IgD-negative memory B cell (primary cell): ENCODE data around the gene WSB2. TPM values are rescaled to one million over a fixed set of nuclear protein-coding genes. Genes with fewer than 3 reads are reported as not detected.
"Not testable (repeated sequence)": the region's sequence is repeated elsewhere in the genome, so short reads cannot be mapped to it uniquely, and the experiment has no call there.

Experiments used
- H3K27ac Mint-ChIP-seq, 3 donors: one replicate each; pipeline ENCODE4 v1.8.0; 2020 to 2022; ENCODE audit warnings: mild to moderate bottlenecking in 3 of 3, mixed read lengths in 3 of 3, moderate library complexity in 1 of 3
- H3K27me3 Mint-ChIP-seq: one replicate; pipeline ENCODE4 v1.8.0; 2021; ENCODE audit warnings: mixed read lengths
- H3K36me3 Mint-ChIP-seq: one replicate; pipeline ENCODE4 v1.8.0; 2020; ENCODE audit warnings: mild to moderate bottlenecking, mixed read lengths
- H3K4me1 Mint-ChIP-seq, 3 donors: one replicate each; pipeline ENCODE4 v1.8.0; 2020 to 2022; ENCODE audit warnings: mixed read lengths in 3 of 3, mild to moderate bottlenecking in 1 of 3
- H3K4me3 Mint-ChIP-seq, 4 donors: one replicate each; pipeline ENCODE4 v1.8.0; 2020 to 2022; ENCODE audit warnings: mild to moderate bottlenecking in 4 of 4, mixed read lengths in 4 of 4, moderate library complexity in 3 of 4
- H3K9me3 Mint-ChIP-seq, 3 donors: one replicate each; pipeline ENCODE4 v1.8.0; 2020 to 2021; ENCODE audit warnings: mixed read lengths in 3 of 3, mild to moderate bottlenecking in 1 of 3
- polyA plus RNA-seq: library from polyadenylated mRNA; unstranded; fragments of 300-500 nt; fragmentation: Illumina TruSeq; gene quantifications from one replicate; pipeline ENCODE4 v1.2.3, GENCODE V29; 2021

The WSB2 gene
- polyA plus RNA-seq, 1 donor from 2014 or later, result 4.5 TPM

DNA sequence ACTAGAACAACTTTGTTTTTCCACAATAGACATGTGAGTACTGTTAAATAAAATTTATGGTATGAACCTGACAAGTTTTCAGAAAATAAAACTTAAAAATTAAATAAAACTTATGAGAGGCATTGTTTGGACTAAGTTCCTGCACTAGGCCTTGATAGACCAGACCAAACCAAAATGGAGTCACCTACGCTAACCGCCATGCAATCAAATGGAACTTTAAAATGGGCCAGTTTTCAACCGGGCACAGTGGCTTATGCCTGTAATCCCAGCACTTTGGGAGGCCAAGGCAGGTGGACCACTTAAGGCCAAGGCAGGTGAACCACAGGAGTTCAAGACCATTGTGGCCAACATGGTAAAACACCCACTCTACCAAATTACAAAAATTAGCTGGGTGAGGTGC is 49.6 kb downstream of the WSB2 start:
- H3K36me3 Mint-ChIP-seq, result no peaks in the 10 kb centered on the region
- no peak overlapping the region for H3K27ac Mint-ChIP-seq
- H3K4me1 Mint-ChIP-seq, result peaks cover 2 to 4% (median 2%) of the 10 kb centered on the region in 3 donors
- H3K9me3 Mint-ChIP-seq, result no peaks in the 10 kb centered on the region
- H3K27me3 Mint-ChIP-seq, result peaks cover 5% of the 10 kb centered on the region
- no peak overlapping the region for H3K4me3 Mint-ChIP-seq

DNA sequence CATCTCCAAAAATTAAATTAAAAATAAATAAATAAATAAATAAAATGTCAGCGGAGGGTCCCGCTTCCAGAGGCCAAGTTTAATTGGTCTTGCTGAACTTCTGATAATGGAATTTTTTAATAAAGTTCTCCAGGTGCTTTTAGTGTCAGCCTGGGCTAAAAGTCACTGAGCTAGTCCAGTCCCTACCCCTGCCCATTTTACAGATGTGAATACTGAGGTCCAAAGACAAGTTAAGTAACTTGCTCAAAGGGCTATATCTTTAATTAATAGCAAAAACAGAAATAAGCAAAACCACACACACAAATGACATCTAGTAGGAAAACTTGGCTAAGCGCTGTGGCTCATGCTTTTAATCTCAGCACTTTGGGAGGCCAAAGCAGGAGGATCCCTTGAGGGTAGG is 50.1 kb downstream of the WSB2 start:
- H3K27me3 Mint-ChIP-seq, result peaks cover 5% of the 10 kb centered on the region
- no peaks in the 10 kb centered on the region for H3K36me3 Mint-ChIP-seq
- H3K9me3 Mint-ChIP-seq, result no peaks in the 10 kb centered on the region
- H3K27ac Mint-ChIP-seq, result no peak overlapping the region
- H3K4me3 Mint-ChIP-seq, result no peak overlapping the region
- peaks cover 0 to under 1% (median 0%) of the 10 kb centered on the region in 3 donors for H3K4me1 Mint-ChIP-seq

DNA sequence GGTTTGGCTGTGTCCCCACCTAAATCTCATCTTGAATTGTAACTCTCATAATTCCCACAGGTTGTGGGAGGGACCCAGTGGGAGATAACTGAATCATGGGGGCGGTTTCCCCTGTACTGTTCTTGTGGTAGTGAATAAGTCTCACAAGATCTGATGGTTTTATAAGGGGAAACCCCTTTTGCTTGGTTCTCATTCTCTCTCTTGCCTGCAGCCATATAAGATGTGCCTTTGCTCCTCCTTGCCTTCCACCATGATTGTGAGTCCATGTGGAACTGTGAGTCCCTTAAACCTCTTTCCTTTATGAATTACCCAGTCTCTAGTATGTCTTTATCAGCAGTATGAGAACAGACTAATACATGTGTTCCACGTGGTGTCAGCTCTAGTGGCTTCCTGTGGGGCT is 61.2 kb downstream of the WSB2 start:
- not testable (repeated sequence) for H3K36me3 Mint-ChIP-seq, H3K4me1 Mint-ChIP-seq, H3K27me3 Mint-ChIP-seq, H3K27ac Mint-ChIP-seq, H3K4me3 Mint-ChIP-seq
- H3K9me3 Mint-ChIP-seq, result peaks cover 0 to 14% (median 4%) of the 10 kb centered on the region in 3 donors

DNA sequence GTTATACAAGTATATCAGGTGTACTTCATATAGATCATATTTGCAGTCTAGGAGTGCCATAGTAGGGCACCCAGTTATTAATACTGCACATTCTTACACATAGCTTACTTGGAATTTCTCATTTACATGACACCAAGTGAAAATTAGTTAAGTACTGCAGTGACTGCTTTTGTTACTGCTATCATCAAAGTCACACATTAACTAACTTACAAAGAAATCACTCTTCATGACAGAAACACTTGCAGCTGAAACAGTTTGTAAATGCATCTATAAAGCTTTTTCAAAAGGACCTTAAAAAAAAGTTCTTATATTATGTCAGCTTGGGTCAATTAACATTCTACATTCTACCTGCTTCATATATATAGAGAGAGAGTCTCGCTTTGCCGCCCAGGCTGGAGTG is 62.3 kb downstream of the WSB2 start:
- Mint-ChIP-seq H3K27me3 (no peaks in the 10 kb centered on the region), H3K36me3 (peaks cover 1% of the 10 kb centered on the region), H3K9me3 (peaks cover 0 to 25% (median 6%) of the 10 kb centered on the region in 3 donors), H3K4me1 (no peaks in the 10 kb centered on the region), H3K4me3 (no peak overlapping the region), H3K27ac (no peak overlapping the region)

DNA sequence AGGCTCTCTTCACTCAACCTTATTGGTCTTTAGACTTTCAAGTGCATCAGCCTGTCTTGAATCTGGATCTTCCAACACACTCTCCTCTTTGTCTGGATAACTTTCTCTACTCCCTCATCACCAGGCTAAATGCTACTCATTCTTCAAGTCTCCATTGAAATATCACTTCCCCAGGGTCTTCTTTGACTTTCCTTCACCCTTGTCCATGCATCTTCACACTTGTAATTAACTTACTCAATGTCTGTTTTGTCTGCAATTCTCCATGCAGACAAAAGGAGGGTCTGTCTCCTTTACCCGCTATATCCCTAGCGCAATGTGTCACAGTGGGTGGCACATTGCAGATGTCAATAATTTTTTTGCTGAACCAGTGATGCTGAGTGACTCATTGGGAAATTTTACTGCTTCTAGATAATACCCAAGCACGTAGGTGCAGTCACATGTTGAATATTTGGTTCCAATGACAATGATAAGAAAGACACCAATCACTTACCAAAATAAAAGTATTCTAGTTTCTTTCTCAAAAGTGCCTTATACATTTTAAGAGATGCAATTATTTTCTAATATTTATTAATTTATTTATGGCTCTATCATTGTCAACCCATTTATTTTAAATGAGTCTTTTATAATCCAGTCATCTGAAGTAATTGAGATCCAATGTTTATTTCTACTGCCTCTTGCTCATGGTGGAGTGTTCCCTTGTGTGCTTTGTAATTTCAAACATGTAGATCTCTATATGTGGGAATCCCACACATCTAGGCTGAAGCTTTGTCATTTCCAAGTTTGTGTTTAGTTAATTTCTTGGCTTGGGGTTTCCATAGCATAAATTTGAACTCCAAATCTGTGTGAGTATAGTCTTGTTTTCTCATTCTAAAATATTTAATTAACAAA is 66.2 kb downstream of the WSB2 start:
- no peak overlapping the region for H3K27ac Mint-ChIP-seq
- H3K4me1 Mint-ChIP-seq, result no peaks in the 10 kb centered on the region
- no peak overlapping the region for H3K4me3 Mint-ChIP-seq
- peaks cover 0 to 19% (median 5%) of the 10 kb centered on the region in 3 donors for H3K9me3 Mint-ChIP-seq
- peaks cover 2% of the 10 kb centered on the region for H3K27me3 Mint-ChIP-seq
- peaks cover 1% of the 10 kb centered on the region for H3K36me3 Mint-ChIP-seq

DNA sequence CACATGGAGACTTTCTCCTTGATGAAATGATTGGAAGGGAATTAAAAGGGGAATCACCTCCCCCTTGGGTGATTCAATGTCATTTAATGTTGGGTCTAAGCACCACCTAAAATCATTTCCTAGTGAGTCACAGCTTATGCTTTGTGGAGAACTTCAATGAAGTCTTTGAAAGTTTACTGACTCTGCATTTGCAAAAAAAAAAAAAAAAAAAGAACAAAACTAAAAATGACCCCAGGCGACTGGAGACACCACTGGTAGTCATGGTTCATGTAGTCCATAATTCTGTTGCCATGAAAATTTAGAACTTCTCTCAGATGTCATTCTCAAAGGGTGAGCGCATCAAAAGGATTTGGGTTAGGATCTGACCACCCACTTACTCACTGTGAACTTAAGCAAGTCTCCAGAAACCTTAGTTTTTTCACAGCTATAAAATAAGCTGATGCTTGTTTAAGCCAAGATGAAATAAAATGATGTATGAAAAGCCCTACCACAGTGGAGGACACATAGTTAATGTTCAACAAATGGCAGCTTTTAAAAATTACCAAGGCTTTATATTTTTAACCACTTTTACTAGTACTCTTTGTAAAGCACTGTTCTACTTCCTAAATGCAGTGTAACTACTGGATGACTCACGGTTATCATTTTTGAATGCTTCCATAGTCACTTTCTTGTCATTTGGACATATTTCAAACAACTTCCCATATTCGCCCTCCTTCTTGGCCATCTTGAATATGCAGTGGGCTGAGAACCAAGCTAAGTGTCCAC is 74.1 kb downstream of the WSB2 start:
- Mint-ChIP-seq H3K9me3 (peaks cover 1 to 4% (median 3%) of the 10 kb centered on the region in 3 donors), H3K4me3 (no peak overlapping the region), H3K27ac (no peak overlapping the region), H3K4me1 (no peaks in the 10 kb centered on the region), H3K27me3 (peaks cover 5% of the 10 kb centered on the region), H3K36me3 (no peaks in the 10 kb centered on the region)

DNA sequence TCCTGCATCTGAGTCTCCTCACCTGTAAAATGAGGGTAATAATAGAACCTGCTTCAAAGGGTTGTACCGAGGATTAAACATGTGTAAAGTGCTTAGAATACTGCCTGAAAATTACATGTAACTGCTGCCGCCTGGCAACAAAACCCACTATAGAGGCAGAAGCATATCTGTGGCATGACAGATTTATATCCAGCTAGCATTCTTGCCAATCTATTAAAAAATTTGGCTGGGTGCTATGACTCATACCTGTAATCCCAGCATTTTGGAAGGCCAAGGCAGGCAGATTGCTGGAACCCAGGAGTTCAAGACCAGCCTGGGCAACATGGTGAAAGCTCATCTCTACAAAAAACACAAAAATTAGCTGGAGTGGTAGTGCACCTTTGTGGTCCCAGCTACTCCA is 75.8 kb downstream of the WSB2 start:
- Mint-ChIP-seq H3K27me3 (peaks cover 5% of the 10 kb centered on the region), H3K36me3 (no peaks in the 10 kb centered on the region), H3K4me3 (no peak overlapping the region), H3K4me1 (no peaks in the 10 kb centered on the region), H3K9me3 (peaks cover 1 to 4% (median 3%) of the 10 kb centered on the region in 3 donors), H3K27ac (no peak overlapping the region)

Other genes starting within 250 kb of the WSB2 start
- gene KSR2, start 92.2 kb downstream of the WSB2 start, polyA plus RNA-seq, result not detected
- 21.0 TPM for gene RFC5, start 44.5 kb downstream of the WSB2 start, polyA plus RNA-seq
- gene VSIG10, start 42.8 kb upstream of the WSB2 start, polyA plus RNA-seq, result 3.4 TPM
- 281 TPM for gene PEBP1, start 74.9 kb upstream of the WSB2 start, polyA plus RNA-seq